ENCODE measurements around the gene AKT1S1.

- TF ChIP-seq ISX (CRISPR knock-in tag; conservative IDR thresholded peaks at IDR 0.05) (no peak), ZNF784 (CRISPR knock-in tag; IDR thresholded peaks at IDR 0.05; ENCODE audit: borderline replicate concordance) (no peak), MTF2 (CRISPR knock-in tag; IDR thresholded peaks at IDR 0.05; ENCODE audit: borderline replicate concordance) (no peak), HDAC2 (CRISPR knock-in tag; IDR thresholded peaks at IDR 0.05) (no peak), POLR2AphosphoS5 (IDR thresholded peaks at IDR 0.05; ENCODE audit: low read depth, low read length) (no peak), TEAD2 (CRISPR knock-in tag; IDR thresholded peaks at IDR 0.05) (no peak), POLR2A (IDR thresholded peaks at IDR 0.05; ENCODE audit: insufficient read depth in 1 of 2, low read depth in 2 of 2, low read length in 2 of 2) (no peak), EP300 (IDR thresholded peaks at IDR 0.05; ENCODE audit: low read depth in 2 of 2, low read length in 2 of 2) (no peak), EP300 (CRISPR knock-in tag; IDR thresholded peaks at IDR 0.05; ENCODE audit: borderline replicate concordance) (no peak), ZBTB26 (CRISPR knock-in tag; IDR thresholded peaks at IDR 0.05; ENCODE audit: borderline replicate concordance) (no peak), CTCF (CRISPR knock-in tag; IDR thresholded peaks at IDR 0.05) (no peak), ZNF598 (CRISPR knock-in tag; IDR thresholded peaks at IDR 0.05; ENCODE audit: borderline replicate concordance) (no peak), ARNT2 (CRISPR knock-in tag; IDR thresholded peaks at IDR 0.05; ENCODE audit: low read depth) (no peak), PPARG (CRISPR knock-in tag; conservative IDR thresholded peaks at IDR 0.05) (no peak), ZNF777 (CRISPR knock-in tag; IDR thresholded peaks at IDR 0.05) (no peak)
These were observed 30.7 kb upstream of the AKT1S1 start for GRCh38 chr19:49907745-49908446.
